IMR-90 (cell line): ENCODE measurements around the gene CALM1.

ENCODE experiments used
- BHLHE40 ChIP-seq: fragments of 150-350 bp; IDR thresholded peaks from 2 replicates; pipeline ENCODE4 v1.6.1; 2016; ENCODE audit warnings: mild to moderate bottlenecking, low read depth, low read length
- CHD1 ChIP-seq: IDR thresholded peaks from 2 replicates; pipeline ENCODE4 v1.6.1; 2012; ENCODE audit warnings: low read depth, low read length, improper control_type of control experiment
- ELK1 ChIP-seq: fragments of 150-350 bp; IDR thresholded peaks from 2 replicates; pipeline ENCODE4 v1.6.1; 2016; ENCODE audit warnings: low read depth, mild to moderate bottlenecking, low read length, moderate library complexity, borderline replicate concordance
- FOS ChIP-seq: fragments of 150-350 bp; IDR thresholded peaks from 2 replicates; pipeline ENCODE4 v1.6.1; 2016; ENCODE audit warnings: low read depth, low read length
- MAFK ChIP-seq: IDR thresholded peaks from 2 replicates; pipeline ENCODE4 v1.6.1; 2012; ENCODE audit warnings: low read depth, low read length, improper control_type of control experiment
- MAZ ChIP-seq: IDR thresholded peaks from 2 replicates; pipeline ENCODE4 v1.6.1; 2012; ENCODE audit warnings: low read depth, mild to moderate bottlenecking, low read length, improper control_type of control experiment, moderate library complexity, borderline replicate concordance
- POLR2A ChIP-seq: IDR thresholded peaks from 2 replicates; pipeline ENCODE4 v1.6.1; 2012; ENCODE audit warnings: mild to moderate bottlenecking, low read depth, low read length
- RAD21 ChIP-seq: IDR thresholded peaks from 2 replicates; pipeline ENCODE4 v1.6.1; 2012; ENCODE audit warnings: low read length, improper control_type of control experiment
- RCOR1 ChIP-seq: IDR thresholded peaks from 2 replicates; pipeline ENCODE4 v1.6.1; 2012; ENCODE audit warnings: mild to moderate bottlenecking, low read length, improper control_type of control experiment; ENCODE audit not compliant: insufficient replicate concordance
- RFX5 ChIP-seq: IDR thresholded peaks from 2 replicates; pipeline ENCODE4 v1.8.0; 2012; ENCODE audit warnings: low read depth, mild to moderate bottlenecking, low read length, moderate library complexity
- TF ChIP-seq, protein P1 (sequence below): conservative IDR thresholded peaks from 2 replicates; pipeline ENCODE4 v1.5.1; 2012; ENCODE audit warnings: mild to moderate bottlenecking, low read depth, low read length, improper control_type of control experiment
- TF ChIP-seq, protein P2 (sequence below): fragments of 150-350 bp; IDR thresholded peaks from 2 replicates; pipeline ENCODE4 v1.6.1; 2017; ENCODE audit warnings: mild to moderate bottlenecking, antibody characterized with exemption, low read length, low read depth

DNA sequence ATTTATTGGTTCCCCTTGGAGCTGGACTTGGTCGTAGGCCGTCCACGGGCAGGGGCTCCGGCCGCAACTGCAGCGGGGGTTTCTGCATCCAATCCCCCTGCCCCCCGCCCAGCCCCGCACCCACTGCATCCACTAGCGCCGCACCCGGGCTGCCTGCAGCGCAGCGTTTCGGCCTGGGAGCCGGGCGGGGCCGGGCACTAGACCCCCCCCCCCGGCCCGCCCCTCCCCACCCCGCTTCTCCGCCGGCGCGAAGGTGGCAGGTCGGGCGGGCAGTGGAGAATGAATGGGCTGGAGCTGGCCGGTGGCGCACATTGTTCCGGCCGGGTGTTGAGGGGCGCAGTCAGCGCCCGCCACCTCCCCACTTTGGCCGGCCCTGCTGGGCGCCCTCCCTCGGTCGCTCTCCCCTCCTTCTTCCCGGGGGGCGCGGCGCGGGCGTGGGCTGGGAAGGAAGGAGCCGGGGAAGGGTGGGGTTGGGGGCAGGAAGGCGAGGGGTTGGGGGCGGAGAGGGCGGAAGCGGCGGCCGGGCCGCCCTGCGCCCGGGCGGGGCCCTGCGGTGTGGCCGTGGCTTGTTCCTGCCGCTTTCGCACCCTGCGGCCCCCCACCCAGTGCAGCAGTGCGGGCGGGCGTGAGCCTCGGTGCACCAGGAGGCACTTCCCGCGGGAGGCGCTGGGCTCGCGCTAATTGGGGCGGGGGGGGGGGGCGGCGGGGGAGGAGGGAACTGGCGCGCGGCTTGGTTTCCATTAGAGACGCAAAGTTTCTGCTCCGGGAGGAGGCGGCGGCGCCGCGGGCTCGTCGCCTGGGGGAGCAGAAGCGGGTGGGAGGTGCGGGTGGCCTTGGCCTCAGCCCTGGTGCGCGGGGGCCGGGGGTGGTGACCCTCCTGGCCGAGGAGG, 841 bp downstream of the CALM1 start:
- TF ChIP-seq FOS, result no peak
- no peak for TF ChIP-seq POLR2A
- TF ChIP-seq, protein P1, sequence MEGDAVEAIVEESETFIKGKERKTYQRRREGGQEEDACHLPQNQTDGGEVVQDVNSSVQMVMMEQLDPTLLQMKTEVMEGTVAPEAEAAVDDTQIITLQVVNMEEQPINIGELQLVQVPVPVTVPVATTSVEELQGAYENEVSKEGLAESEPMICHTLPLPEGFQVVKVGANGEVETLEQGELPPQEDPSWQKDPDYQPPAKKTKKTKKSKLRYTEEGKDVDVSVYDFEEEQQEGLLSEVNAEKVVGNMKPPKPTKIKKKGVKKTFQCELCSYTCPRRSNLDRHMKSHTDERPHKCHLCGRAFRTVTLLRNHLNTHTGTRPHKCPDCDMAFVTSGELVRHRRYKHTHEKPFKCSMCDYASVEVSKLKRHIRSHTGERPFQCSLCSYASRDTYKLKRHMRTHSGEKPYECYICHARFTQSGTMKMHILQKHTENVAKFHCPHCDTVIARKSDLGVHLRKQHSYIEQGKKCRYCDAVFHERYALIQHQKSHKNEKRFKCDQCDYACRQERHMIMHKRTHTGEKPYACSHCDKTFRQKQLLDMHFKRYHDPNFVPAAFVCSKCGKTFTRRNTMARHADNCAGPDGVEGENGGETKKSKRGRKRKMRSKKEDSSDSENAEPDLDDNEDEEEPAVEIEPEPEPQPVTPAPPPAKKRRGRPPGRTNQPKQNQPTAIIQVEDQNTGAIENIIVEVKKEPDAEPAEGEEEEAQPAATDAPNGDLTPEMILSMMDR, result no peak
- no peak; the same call in 1 of the 2 replicates for TF ChIP-seq MAZ
- no peak for TF ChIP-seq ELK1
- no peak for TF ChIP-seq RAD21
- no peak for TF ChIP-seq RFX5
- no peak for TF ChIP-seq RCOR1
- TF ChIP-seq, protein P2, sequence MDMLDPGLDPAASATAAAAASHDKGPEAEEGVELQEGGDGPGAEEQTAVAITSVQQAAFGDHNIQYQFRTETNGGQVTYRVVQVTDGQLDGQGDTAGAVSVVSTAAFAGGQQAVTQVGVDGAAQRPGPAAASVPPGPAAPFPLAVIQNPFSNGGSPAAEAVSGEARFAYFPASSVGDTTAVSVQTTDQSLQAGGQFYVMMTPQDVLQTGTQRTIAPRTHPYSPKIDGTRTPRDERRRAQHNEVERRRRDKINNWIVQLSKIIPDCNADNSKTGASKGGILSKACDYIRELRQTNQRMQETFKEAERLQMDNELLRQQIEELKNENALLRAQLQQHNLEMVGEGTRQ, result no peak
- TF ChIP-seq MAFK, result no peak
- no peak for TF ChIP-seq CHD1
- no peak for TF ChIP-seq BHLHE40
